HEK293T (cell line): ENCODE results near the gene AK5.

Experiments used
- CTCF ChIA-PET: fragments of 350-600 bp; formaldehyde crosslinking; extraction: SDS; loops from one replicate; lab custom pipeline; 2021; ENCODE audit warnings: antibody characterized with exemption, inconsistent platforms; lab: Yijun Ruan, JAX
- POLR2A ChIA-PET: fragments of 350-600 bp; formaldehyde crosslinking; extraction: SDS; loops from one replicate; lab custom pipeline; 2020; ENCODE audit warnings: antibody characterized with exemption, inconsistent platforms; lab: Yijun Ruan, JAX
- DNase-seq: peaks from one replicate; pipeline ENCODE4 v3.0.0; 2012; ENCODE audit warnings: mixed read lengths; ENCODE audit errors: extremely low spot score
- BHLHE40 ChIP-seq: fragments of 450-650 bp; IDR thresholded peaks from 2 replicates; pipeline ENCODE4 v1.6.1; 2016; ENCODE audit warnings: mild to moderate bottlenecking, moderate library complexity, borderline replicate concordance
- ELF4 ChIP-seq: fragments of 450-650 bp; IDR thresholded peaks from 2 replicates; pipeline ENCODE4 v1.6.1; 2017; ENCODE audit warnings: antibody characterized with exemption
- FOXK2 ChIP-seq: fragments of 450-650 bp; IDR thresholded peaks from 2 replicates; pipeline ENCODE4 v1.6.1; 2016; ENCODE audit warnings: mild to moderate bottlenecking
- TARDBP ChIP-seq: fragments of 450-650 bp; IDR thresholded peaks from 2 replicates; pipeline ENCODE4 v1.6.1; 2016

AK5 gene

GRCh38 chr1:77608893-77609292 is 327.1 kb downstream of the AK5 start:
- TF ChIP-seq BHLHE40 (no peak), ELF4 (no peak), TARDBP (no peak), FOXK2 (no peak)
- ChIA-PET POLR2A (no interaction called here), CTCF (no interaction called here)
- DNase-seq: no peak
